CD4-positive, alpha-beta T cell (primary cell): ENCODE data around the gene TIGD4. TPM values are rescaled to one million over a fixed set of nuclear protein-coding genes. Genes with fewer than 3 reads are reported as not detected.

ENCODE experiments used
- ATAC-seq: fragments of 200-7000 bp; cut with Tn5 transposase; one replicate; pipeline ENCODE4 v1.10.0; 2022; ENCODE audit warnings: mild to moderate bottlenecking; ENCODE audit not compliant: poor library complexity
- CTCF ChIA-PET: fragments of 350-600 bp; sonication (Branson Sonifier 250); formaldehyde crosslinking; loops from one replicate; lab custom pipeline; 2021; ENCODE audit warnings: antibody characterized with exemption, inconsistent platforms; lab: Charles Lee
- POLR2A ChIA-PET: fragments of 350-600 bp; sonication (Branson Sonifier 250); formaldehyde crosslinking; loops from one replicate; lab custom pipeline; 2021; ENCODE audit warnings: antibody characterized with exemption, inconsistent platforms; lab: Charles Lee
- DNase-seq, 14 experiments: peaks; one replicate each; pipeline ENCODE4 v3.0.0-alpha.2; 2013 to 2020; ENCODE audit warnings: mixed read lengths in 2 of 14
- H3K27ac ChIP-seq, 2 donors: one replicate each; pipeline versions ENCODE4 v1.5.1 to v1.7.0; 2013; ENCODE audit warnings: low read length in 2 of 2, low read depth in 1 of 2, mild to moderate bottlenecking in 1 of 2
- H3K27me3 ChIP-seq, 2 experiments: 1 replicate in 1 of 2; 2 replicates in 1 of 2; pipeline versions ENCODE4 v1.6.1 to v1.7.0; 2013; ENCODE audit warnings: low read length in 2 of 2, control low read depth in 1 of 2, mild to moderate bottlenecking in 1 of 2, moderate library complexity in 1 of 2; ENCODE audit not compliant: insufficient read depth in 2 of 2, control insufficient read depth in 1 of 2
- H3K36me3 ChIP-seq: one replicate; pipeline ENCODE4 v1.6.1; 2013; ENCODE audit warnings: low read length, control low read depth; ENCODE audit not compliant: insufficient read depth
- H3K4me1 ChIP-seq: one replicate; pipeline ENCODE4 v1.6.1; 2013; ENCODE audit warnings: low read length, control low read depth; ENCODE audit not compliant: insufficient read depth
- H3K4me3 ChIP-seq: one replicate; pipeline ENCODE4 v1.5.1; 2013; ENCODE audit warnings: mild to moderate bottlenecking, low read length, moderate library complexity
- H3K9me3 ChIP-seq, 2 experiments: 1 replicate in 1 of 2; 2 replicates in 1 of 2; pipeline versions ENCODE4 v1.6.1 to v1.7.0; 2013; ENCODE audit warnings: low read length in 2 of 2, mild to moderate bottlenecking in 2 of 2, control low read depth in 1 of 2, moderate library complexity in 1 of 2; ENCODE audit not compliant: control insufficient read depth in 1 of 2, insufficient read depth in 1 of 2
- H3K27ac Mint-ChIP-seq: one replicate; pipeline ENCODE4 v1.8.0; 2020; ENCODE audit warnings: mixed read lengths
- H3K27me3 Mint-ChIP-seq: one replicate; pipeline ENCODE4 v1.8.0; 2021; ENCODE audit warnings: mixed read lengths
- H3K36me3 Mint-ChIP-seq: one replicate; pipeline ENCODE4 v1.8.0; 2021; ENCODE audit warnings: low read depth, mixed read lengths
- H3K4me1 Mint-ChIP-seq: one replicate; pipeline ENCODE4 v1.8.0; 2021; ENCODE audit warnings: low read depth, mixed read lengths
- H3K4me3 Mint-ChIP-seq: one replicate; pipeline ENCODE4 v1.8.0; 2020; ENCODE audit warnings: mild to moderate bottlenecking, mixed read lengths
- H3K9me3 Mint-ChIP-seq: one replicate; pipeline ENCODE4 v1.8.0; 2020; ENCODE audit warnings: mixed read lengths
- intact Hi-C, 2 experiments: fragments of 100-400 bp; cut with DNase I in 1 of 2; cut with micrococcal nuclease in 1 of 2; formaldehyde crosslinking; loops; one replicate each; pipeline versions ENCODE4 v1.15.1 to v1.9.0; 2023 to 2025; cut with DNase I, micrococcal nuclease
- total RNA-seq, 174 experiments: library from RNA in 2 of 174; stranded (reverse) in 2 of 174; gene quantifications; one replicate each; pipeline ENCODE4 v1.2.3 and lab custom pipeline; 2021 to 2026
- TF ChIP-seq, protein P1 (sequence below): fragments of 200-600 bp; IDR thresholded peaks from one replicate; pipeline ENCODE4 v1.8.0; 2022; ENCODE audit warnings: antibody characterized with exemption, mild to moderate bottlenecking

Gene TIGD4
- total RNA-seq, 2 experiments from 2014 or later = 0.22 TPM; not detected in 1

GRCh38 chr4:152805071-152805650, 25.6 kb upstream of the TIGD4 start:
- Mint-ChIP-seq H3K27ac (no peak overlapping the region), H3K27me3 (no peaks in the 10 kb centered on the region), H3K4me3 (no peak overlapping the region), H3K36me3 (peaks cover 23% of the 10 kb centered on the region), H3K9me3 (peaks cover 3% of the 10 kb centered on the region), H3K4me1 (peaks cover 26% of the 10 kb centered on the region)
- POLR2A ChIA-PET = no interaction called here
- Histone ChIP-seq H3K9me3 (no peaks in the 10 kb centered on the region), H3K27ac (no peak overlapping the region), H3K36me3 (no peaks in the 10 kb centered on the region), H3K27me3 (no peaks in the 10 kb centered on the region), H3K4me1 (no peaks in the 10 kb centered on the region), H3K4me3 (no peak overlapping the region)
- CTCF ChIA-PET = no interaction called here
- ATAC-seq = no peak
- TF ChIP-seq, protein P1, sequence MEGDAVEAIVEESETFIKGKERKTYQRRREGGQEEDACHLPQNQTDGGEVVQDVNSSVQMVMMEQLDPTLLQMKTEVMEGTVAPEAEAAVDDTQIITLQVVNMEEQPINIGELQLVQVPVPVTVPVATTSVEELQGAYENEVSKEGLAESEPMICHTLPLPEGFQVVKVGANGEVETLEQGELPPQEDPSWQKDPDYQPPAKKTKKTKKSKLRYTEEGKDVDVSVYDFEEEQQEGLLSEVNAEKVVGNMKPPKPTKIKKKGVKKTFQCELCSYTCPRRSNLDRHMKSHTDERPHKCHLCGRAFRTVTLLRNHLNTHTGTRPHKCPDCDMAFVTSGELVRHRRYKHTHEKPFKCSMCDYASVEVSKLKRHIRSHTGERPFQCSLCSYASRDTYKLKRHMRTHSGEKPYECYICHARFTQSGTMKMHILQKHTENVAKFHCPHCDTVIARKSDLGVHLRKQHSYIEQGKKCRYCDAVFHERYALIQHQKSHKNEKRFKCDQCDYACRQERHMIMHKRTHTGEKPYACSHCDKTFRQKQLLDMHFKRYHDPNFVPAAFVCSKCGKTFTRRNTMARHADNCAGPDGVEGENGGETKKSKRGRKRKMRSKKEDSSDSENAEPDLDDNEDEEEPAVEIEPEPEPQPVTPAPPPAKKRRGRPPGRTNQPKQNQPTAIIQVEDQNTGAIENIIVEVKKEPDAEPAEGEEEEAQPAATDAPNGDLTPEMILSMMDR = no peak
- intact Hi-C loops = no loop called here
- DNase-seq = no peak

DNA sequence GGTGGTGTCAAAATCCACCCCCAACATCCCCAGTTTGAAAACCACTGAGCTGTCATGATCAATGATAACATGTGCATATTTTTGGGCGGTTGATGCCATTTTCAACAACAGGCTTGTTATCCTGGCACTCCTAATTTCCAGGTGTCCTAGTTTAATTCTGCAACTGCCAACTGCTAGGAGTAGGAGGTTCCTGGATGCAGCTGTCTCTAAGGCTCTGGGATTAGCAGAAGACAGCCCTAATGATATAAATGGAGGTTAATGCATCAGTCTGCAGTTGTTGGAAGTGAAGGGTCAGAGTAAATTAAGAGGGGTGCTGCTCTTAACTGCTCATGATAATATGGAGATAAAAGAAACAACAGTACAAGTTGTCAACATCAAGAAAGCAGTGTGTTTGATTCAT, 24.0 kb upstream of the TIGD4 start:
- Mint-ChIP-seq H3K9me3 (peaks cover 3% of the 10 kb centered on the region), H3K27ac (no peak overlapping the region), H3K4me1 (peaks cover 26% of the 10 kb centered on the region), H3K27me3 (no peaks in the 10 kb centered on the region), H3K4me3 (no peak overlapping the region), H3K36me3 (peaks cover 10% of the 10 kb centered on the region)
- Histone ChIP-seq H3K9me3 (no peaks in the 10 kb centered on the region), H3K4me1 (no peaks in the 10 kb centered on the region), H3K4me3 (no peak overlapping the region), H3K27ac (no peak overlapping the region), H3K27me3 (no peaks in the 10 kb centered on the region), H3K36me3 (no peaks in the 10 kb centered on the region)
- ChIA-PET POLR2A (no interaction called here), CTCF (no interaction called here)
- ATAC-seq (no peak), DNase-seq (no peak)
- intact Hi-C loops = no loop called here
- TF ChIP-seq, protein P1 = no peak

DNA sequence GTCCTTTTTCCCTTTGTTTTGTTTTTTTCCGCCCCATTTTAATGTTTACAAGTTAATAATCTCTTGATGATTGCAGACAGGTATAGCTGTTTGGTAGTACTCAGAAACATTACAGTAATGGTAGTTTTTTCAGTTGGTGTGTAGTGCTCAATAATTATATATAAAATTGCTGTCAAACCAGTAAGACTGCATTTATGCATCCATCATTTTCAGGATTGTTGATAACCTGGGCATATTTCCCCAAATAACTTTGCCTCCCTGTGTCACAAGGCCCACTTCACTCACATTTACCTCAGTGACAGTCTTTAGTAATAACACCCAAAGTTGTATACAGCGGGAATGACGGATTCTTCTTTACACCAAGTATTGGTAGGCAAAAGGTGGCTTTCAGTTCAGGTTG, 16.4 kb upstream of the TIGD4 start:
- no peaks in the 10 kb centered on the region for H3K4me1 ChIP-seq
- H3K27me3 Mint-ChIP-seq = no peaks in the 10 kb centered on the region
- ChIA-PET POLR2A (no interaction called here), CTCF (no interaction called here)
- no peak overlapping the region for H3K27ac ChIP-seq
- H3K4me3 Mint-ChIP-seq = no peak overlapping the region
- H3K9me3 ChIP-seq = no peaks in the 10 kb centered on the region
- no peaks in the 10 kb centered on the region for H3K27me3 ChIP-seq
- H3K27ac Mint-ChIP-seq = no peak overlapping the region
- TF ChIP-seq, protein P1 = no peak
- no peaks in the 10 kb centered on the region for H3K9me3 Mint-ChIP-seq
- H3K4me1 Mint-ChIP-seq = peaks cover 4% of the 10 kb centered on the region
- H3K36me3 ChIP-seq = no peaks in the 10 kb centered on the region
- ATAC-seq (no peak), DNase-seq (no peak)
- no peaks in the 10 kb centered on the region for H3K36me3 Mint-ChIP-seq
- intact Hi-C loops = no loop called here
- no peak overlapping the region for H3K4me3 ChIP-seq
